BLaER1 treated with 17β-estradiol and CSF1 and Interleukin-3, amounts not matched to agents 10 nM and 100 nM (cell line): ENCODE measurements around the gene ATF2.
"Not testable (repeated sequence)": the region's sequence is repeated elsewhere in the genome, so short reads cannot be mapped to it uniquely, and the experiment has no call there.

Experiments used
- H3K27ac ChIP-seq, 11 experiments: shearing (Covaris generic); formaldehyde crosslinking; 2 replicates each; pipeline ENCODE4 v1.8.1; 2022
- H3K27me3 ChIP-seq, 11 experiments: shearing (Covaris generic); formaldehyde crosslinking; 2 replicates each; pipeline ENCODE4 v1.8.1; 2022
- H3K36me3 ChIP-seq, 11 experiments: shearing (Covaris generic); formaldehyde crosslinking; 2 replicates each; pipeline ENCODE4 v1.8.1; 2022
- H3K4me1 ChIP-seq, 10 experiments: shearing (Covaris generic); formaldehyde crosslinking; 2 replicates each; pipeline ENCODE4 v1.8.1; 2022
- H3K4me2 ChIP-seq, 11 experiments: shearing (Covaris generic); formaldehyde crosslinking; 2 replicates each; pipeline ENCODE4 v1.8.1; 2022
- H3K4me3 ChIP-seq, 10 experiments: shearing (Covaris generic); formaldehyde crosslinking; 2 replicates each; pipeline ENCODE4 v1.8.1; 2022
- H3K9ac ChIP-seq, 11 experiments: shearing (Covaris generic); formaldehyde crosslinking; 2 replicates each; pipeline ENCODE4 v1.8.1; 2022
- H3K9me3 ChIP-seq, 11 experiments: shearing (Covaris generic); formaldehyde crosslinking; replicated peaks in 1 of 11; 2 replicates each; pipeline ENCODE4 v1.8.1; 2022
- H4K20me1 ChIP-seq, 11 experiments: shearing (Covaris generic); formaldehyde crosslinking; 2 replicates each; pipeline ENCODE4 v1.8.1; 2022
- Cebpa-rat ChIP-seq, 11 experiments: shearing (Covaris generic); IDR thresholded peaks; 2 replicates each; pipeline ENCODE4 v1.8.1; 2022

ATF2 gene

GRCh38 chr2:175135177-175135576, 32.8 kb downstream of the ATF2 start:
- no peak for TF ChIP-seq Cebpa-rat (IDR thresholded peaks at IDR 0.05)
- Histone ChIP-seq H3K36me3 (peaks cover 81 to 100% (median 94%) of the 10 kb centered on the region in 11 experiments), H3K4me2 (no peak overlapping the region)

GRCh38 chr2:175131252-175131651, 36.8 kb downstream of the ATF2 start:
- Histone ChIP-seq H3K36me3 (peaks cover 77 to 100% (median 92%) of the 10 kb centered on the region in 11 experiments), H3K4me1 (peaks cover 0 to 4% (median 0%) of the 10 kb centered on the region in 10 experiments; a peak in 3 of 20 replicates), H3K27ac (no peak overlapping the region), H3K4me3 (no peak overlapping the region), H3K9ac (no peak overlapping the region), H3K9me3 (no peaks in the 10 kb centered on the region), H3K4me2 (no peak overlapping the region), H4K20me1 (peaks cover 0 to 86% (median 9%) of the 10 kb centered on the region in 11 experiments; a peak in 11 of 22 replicates), H3K27me3 (no peaks in the 10 kb centered on the region)
- TF ChIP-seq Cebpa-rat (IDR thresholded peaks at IDR 0.05) = no peak

More at GRCh38 chr2:175135177-175135576, 32.8 kb downstream of the ATF2 start:
- Histone ChIP-seq H3K4me1 (peaks cover 0 to 15% (median 2%) of the 10 kb centered on the region in 10 experiments; a peak in 6 of 20 replicates), H3K27ac (no peak overlapping the region), H4K20me1 (peaks cover 8 to 100% (median 33%) of the 10 kb centered on the region in 11 experiments; a peak in 18 of 22 replicates), H3K9me3 (no peaks in the 10 kb centered on the region), H3K4me3 (no peak overlapping the region), H3K27me3 (no peaks in the 10 kb centered on the region), H3K9ac (no peak overlapping the region)

- Histone ChIP-seq H3K4me2 (no peak overlapping the region), H3K36me3 (peaks cover 47 to 99% (median 73%) of the 10 kb centered on the region in 11 experiments), H3K4me1 (no peaks in the 10 kb centered on the region), H4K20me1 (peaks cover 0 to 82% (median 0%) of the 10 kb centered on the region in 11 experiments; a peak in 7 of 22 replicates), H3K4me3 (no peak overlapping the region), H3K9ac (no peak overlapping the region), H3K27ac (no peak overlapping the region), H3K9me3 (no peaks in the 10 kb centered on the region), H3K27me3 (no peaks in the 10 kb centered on the region)
- TF ChIP-seq Cebpa-rat (IDR thresholded peaks at IDR 0.05) = no peak
Observed at GRCh38 chr2:175126661-175127060, 41.3 kb downstream of the ATF2 start.

- H3K4me3 ChIP-seq = no peak overlapping the region
- H4K20me1 ChIP-seq = peaks cover 0 to 84% (median 0%) of the 10 kb centered on the region in 11 experiments; a peak in 8 of 22 replicates
- no peak overlapping the region for H3K9ac ChIP-seq
- H3K4me1 ChIP-seq = peaks cover 0 to 14% (median 0%) of the 10 kb centered on the region in 10 experiments; a peak in 2 of 20 replicates
- no peak overlapping the region for H3K4me2 ChIP-seq
- peaks cover 39 to 91% (median 64%) of the 10 kb centered on the region in 11 experiments for H3K36me3 ChIP-seq
- no peaks in the 10 kb centered on the region for H3K27me3 ChIP-seq
- TF ChIP-seq Cebpa-rat (IDR thresholded peaks at IDR 0.05) = no peak
- H3K27ac ChIP-seq = no peak overlapping the region
- no peaks in the 10 kb centered on the region for H3K9me3 ChIP-seq
Observed at GRCh38 chr2:175123254-175123653, 44.7 kb downstream of the ATF2 start.

GRCh38 chr2:175111200-175111657, 56.8 kb downstream of the ATF2 start:
- TF ChIP-seq Cebpa-rat (IDR thresholded peaks at IDR 0.05) = no peak

GRCh38 chr2:175108091-175108490, 59.9 kb downstream of the ATF2 start:
- H3K4me3 ChIP-seq, H3K27ac ChIP-seq, H3K4me2 ChIP-seq, H3K9ac ChIP-seq, H3K4me1 ChIP-seq, H3K27me3 ChIP-seq: not testable (repeated sequence)
- Histone ChIP-seq H3K36me3 (peaks cover 81 to 96% (median 92%) of the 10 kb centered on the region in 11 experiments), H3K9me3 (peaks cover 0 to 34% (median 25%) of the 10 kb centered on the region in 11 experiments; a peak in 19 of 22 replicates), H4K20me1 (peaks cover 0 to 19% (median 0%) of the 10 kb centered on the region in 11 experiments; a peak in 6 of 22 replicates)

More at GRCh38 chr2:175111200-175111657, 56.8 kb downstream of the ATF2 start:
- peaks cover 91 to 98% (median 95%) of the 10 kb centered on the region in 11 experiments for H3K36me3 ChIP-seq
- H3K9me3 ChIP-seq = peaks cover 0 to 34% (median 25%) of the 10 kb centered on the region in 11 experiments; a peak in 19 of 22 replicates
- H3K4me1 ChIP-seq = no peaks in the 10 kb centered on the region
- H3K4me2 ChIP-seq = no peak overlapping the region
- no peak overlapping the region for H3K4me3 ChIP-seq
- peaks cover 0 to 30% (median 5%) of the 10 kb centered on the region in 11 experiments; a peak in 6 of 22 replicates for H4K20me1 ChIP-seq
- H3K27ac ChIP-seq = no peak overlapping the region
- no peaks in the 10 kb centered on the region for H3K27me3 ChIP-seq
- no peak overlapping the region for H3K9ac ChIP-seq

- Histone ChIP-seq H3K36me3 (peaks cover 79 to 96% (median 92%) of the 10 kb centered on the region in 11 experiments), H3K9me3 (peaks cover 0 to 34% (median 27%) of the 10 kb centered on the region in 11 experiments; a peak in 19 of 22 replicates), H4K20me1 (peaks cover 0 to 15% (median 0%) of the 10 kb centered on the region in 11 experiments; a peak in 5 of 22 replicates), H3K4me1 (no peaks in the 10 kb centered on the region), H3K27me3 (no peaks in the 10 kb centered on the region), H3K9ac (no peak overlapping the region), H3K4me3 (no peak overlapping the region), H3K4me2 (no peak overlapping the region), H3K27ac (no peak overlapping the region)
- TF ChIP-seq Cebpa-rat (IDR thresholded peaks at IDR 0.05) = no peak
Observed at GRCh38 chr2:175107146-175107545, 60.9 kb downstream of the ATF2 start.

- H3K4me2 ChIP-seq = no peak overlapping the region
- H4K20me1 ChIP-seq = peaks cover 0 to 3% (median 0%) of the 10 kb centered on the region in 11 experiments; a peak in 4 of 22 replicates
- no peak overlapping the region for H3K4me3 ChIP-seq
- no peak for TF ChIP-seq Cebpa-rat (IDR thresholded peaks at IDR 0.05)
- peaks cover 0 to 26% (median 10%) of the 10 kb centered on the region in 11 experiments; a peak in 12 of 22 replicates for H3K9me3 ChIP-seq
- no peaks in the 10 kb centered on the region for H3K4me1 ChIP-seq
- H3K9ac ChIP-seq = no peak overlapping the region
- H3K27me3 ChIP-seq = no peaks in the 10 kb centered on the region
- peaks cover 66 to 99% (median 94%) of the 10 kb centered on the region in 11 experiments for H3K36me3 ChIP-seq
- no peak overlapping the region for H3K27ac ChIP-seq
Observed at GRCh38 chr2:175103191-175103590, 64.8 kb downstream of the ATF2 start.

GRCh38 chr2:175101514-175101913, 66.5 kb downstream of the ATF2 start:
- TF ChIP-seq Cebpa-rat (IDR thresholded peaks at IDR 0.05) = no peak
- no peak overlapping the region for H3K9ac ChIP-seq
- H3K9me3 ChIP-seq = peaks cover 0 to 15% (median 6%) of the 10 kb centered on the region in 11 experiments; a peak in 3 of 22 replicates
- H3K36me3 ChIP-seq = peaks cover 66 to 100% (median 95%) of the 10 kb centered on the region in 11 experiments
- H4K20me1 ChIP-seq = peaks cover 0 to 10% (median 0%) of the 10 kb centered on the region in 11 experiments; a peak in 5 of 22 replicates
- H3K4me1 ChIP-seq = no peaks in the 10 kb centered on the region
- H3K27me3 ChIP-seq = no peaks in the 10 kb centered on the region
- no peak overlapping the region for H3K4me3 ChIP-seq
- H3K27ac ChIP-seq = no peak overlapping the region
- no peak overlapping the region for H3K4me2 ChIP-seq
